Esophagus squamous epithelium (tissue), 5 donors: ENCODE data around the gene LARGE1. TPM values are rescaled to one million over a fixed set of nuclear protein-coding genes. Genes with fewer than 3 reads are reported as not detected.

ENCODE experiments used
- DNase-seq: peaks from one replicate; lab custom pipeline; 2025; lab: John Stamatoyannopoulos, UW
- H3K27ac ChIP-seq, 4 donors: fragments of 200-600 bp; sonication (generic); one replicate each; pipeline ENCODE4 v1.5.1; 2016 to 2019; ENCODE audit warnings: mild to moderate bottlenecking in 1 of 4
- H3K27me3 ChIP-seq, 4 donors: fragments of 200-600 bp; sonication (generic); 1 replicate in 3 of 4; 2 replicates in 1 of 4; pipeline versions ENCODE4 v1.5.1 to v1.6.0; 2017 to 2021; ENCODE audit warnings: antibody characterized with exemption in 1 of 4
- H3K36me3 ChIP-seq, 3 donors: fragments of 200-600 bp; sonication (generic); one replicate each; pipeline ENCODE4 v1.5.1; 2016 to 2019
- H3K4me1 ChIP-seq, 3 donors: fragments of 200-600 bp; sonication (generic); one replicate each; pipeline ENCODE4 v1.5.1; 2017 to 2019
- H3K4me3 ChIP-seq, 4 donors: fragments of 200-600 bp; sonication (generic); 1 replicate in 3 of 4; 2 replicates in 1 of 4; pipeline ENCODE4 v1.5.1; 2016 to 2019; ENCODE audit warnings: mild to moderate bottlenecking in 2 of 4, moderate library complexity in 1 of 4
- H3K9me3 ChIP-seq, 3 donors: fragments of 200-600 bp; sonication (generic); one replicate each; pipeline ENCODE4 v1.5.1; 2016 to 2019
- CTCF ChIP-seq, 6 experiments: fragments of 450-650 bp in 4 of 6; fragments of 200-600 bp in 2 of 6; sonication (generic) in 2 of 6; IDR thresholded peaks; one replicate each; pipeline ENCODE4 v1.5.1; 2016 to 2019; ENCODE audit warnings: antibody characterized with exemption in 6 of 6, mild to moderate bottlenecking in 4 of 6, moderate library complexity in 4 of 6
- POLR2A ChIP-seq, 4 donors: fragments of 450-650 bp; IDR thresholded peaks; one replicate each; pipeline ENCODE4 v1.6.1; 2017; ENCODE audit warnings: antibody characterized with exemption in 4 of 4, mild to moderate bottlenecking in 4 of 4, moderate library complexity in 3 of 4
- WGBS, 2 donors: methylation state at CpG; one replicate each; pipeline ENCODE4 v1.1.5; 2018; 5-methylcytosine and 5-hydroxymethylcytosine counted together
- intact Hi-C: fragments of 100-400 bp; cut with DNase I; formaldehyde crosslinking; loops from one replicate; pipeline ENCODE4 v1.15.0; 2022
- total RNA-seq, 4 donors: library from RNA; depleted of rRNA; stranded (reverse); fragments of >200 nt; gene quantifications; one replicate each; pipeline ENCODE4 v1.1.0, GENCODE V29; 2016
- donor health status: DM: yes; HTN: yes; CAD: no.

LARGE1 gene
- total RNA-seq, 4 donors from 2014 or later = 5.2 to 15.1 (median 6.6) TPM

GRCh38 chr22:33529424-33530113 is 390.7 kb downstream of the LARGE1 start:
- 52 to 55% methylated on average over 9 of the region's 9 CpGs for WGBS, 2 donors
- intact Hi-C loops = loop anchor here (10.0 kb wide), 1 partner anchor 45 kb away; no protein-coding TSS in a partner anchor
- TF ChIP-seq POLR2A (IDR thresholded peaks at IDR 0.05) (no peak), CTCF (IDR thresholded peaks at IDR 0.05) (no peak)
- H3K27me3 ChIP-seq = no peaks in the 10 kb centered on the region
- DNase-seq = no peak
- H3K9me3 ChIP-seq = no peaks in the 10 kb centered on the region
- H3K4me1 ChIP-seq = no peaks in the 10 kb centered on the region
- no peaks in the 10 kb centered on the region for H3K36me3 ChIP-seq
- peak overlapping the region in 2 of 4 donors; percentile 38 for H3K27ac ChIP-seq
- H3K4me3 ChIP-seq = no peak overlapping the region

GRCh38 chr22:33528183-33528582 is 392.1 kb downstream of the LARGE1 start:
- Histone ChIP-seq H3K4me1 (no peaks in the 10 kb centered on the region), H3K27ac (no peak overlapping the region), H3K36me3 (no peaks in the 10 kb centered on the region), H3K9me3 (no peaks in the 10 kb centered on the region), H3K4me3 (no peak overlapping the region), H3K27me3 (no peaks in the 10 kb centered on the region)
- DNase-seq = no peak
- no peak for TF ChIP-seq CTCF (IDR thresholded peaks at IDR 0.05)
- no peak for TF ChIP-seq POLR2A (IDR thresholded peaks at IDR 0.05)
- WGBS, 2 donors = 52 to 60% methylated on average over 3 of the region's 3 CpGs
- intact Hi-C loops = loop anchor here (10.0 kb wide), 1 partner anchor 47 kb away; no protein-coding TSS in a partner anchor

GRCh38 chr22:33526434-33527107 is 393.7 kb downstream of the LARGE1 start:
- Histone ChIP-seq H3K27me3 (no peaks in the 10 kb centered on the region), H3K9me3 (no peaks in the 10 kb centered on the region), H3K4me1 (no peaks in the 10 kb centered on the region), H3K27ac (no peak overlapping the region), H3K36me3 (no peaks in the 10 kb centered on the region), H3K4me3 (no peak overlapping the region)
- intact Hi-C loops = loop anchor here (10.0 kb wide), 1 partner anchor 48 kb away; no protein-coding TSS in a partner anchor
- WGBS, 2 donors = 89 to 93% methylated on average over 12 of the region's 12 CpGs
- no peak for DNase-seq
- TF ChIP-seq POLR2A (IDR thresholded peaks at IDR 0.05) = no peak
- TF ChIP-seq CTCF (IDR thresholded peaks at IDR 0.05) = no peak

- Histone ChIP-seq H3K36me3 (no peaks in the 10 kb centered on the region), H3K4me1 (no peaks in the 10 kb centered on the region), H3K4me3 (no peak overlapping the region), H3K9me3 (no peaks in the 10 kb centered on the region), H3K27me3 (no peaks in the 10 kb centered on the region), H3K27ac (no peak overlapping the region)
- TF ChIP-seq CTCF (IDR thresholded peaks at IDR 0.05) = no peak
- TF ChIP-seq POLR2A (IDR thresholded peaks at IDR 0.05) = no peak
- intact Hi-C loops = loop anchor here (10.0 kb wide), 1 partner anchor 50 kb away; no protein-coding TSS in a partner anchor
- DNase-seq = no peak
- 60 to 77% methylated on average over 3 to 4 of the region's 4 CpGs for WGBS, 2 donors
Observed at GRCh38 chr22:33524511-33525260, 395.6 kb downstream of the LARGE1 start.
